Forelimb muscle (tissue), 1 donor: ENCODE results near the gene PIEZO2. TPM values are rescaled to one million over a fixed set of nuclear protein-coding genes. Genes with fewer than 3 reads are reported as not detected.
A peak's percentile ranks its signal among the peaks of the same experiment; 100 is the strongest.

Experiments used
- DNase-seq: peaks from one replicate; pipeline ENCODE4 v3.0.0-alpha.2; 2013; ENCODE audit warnings: low read depth
- polyA plus RNA-seq: library from polyadenylated mRNA; unstranded; fragments of 120-200 nt; gene quantifications from one replicate; pipeline ENCODE4 v1.2.1, GENCODE V29; 2013; ENCODE audit not compliant: insufficient read length

The PIEZO2 gene
- polyA plus RNA-seq, 1 donor = 31.0 TPM

DNA sequence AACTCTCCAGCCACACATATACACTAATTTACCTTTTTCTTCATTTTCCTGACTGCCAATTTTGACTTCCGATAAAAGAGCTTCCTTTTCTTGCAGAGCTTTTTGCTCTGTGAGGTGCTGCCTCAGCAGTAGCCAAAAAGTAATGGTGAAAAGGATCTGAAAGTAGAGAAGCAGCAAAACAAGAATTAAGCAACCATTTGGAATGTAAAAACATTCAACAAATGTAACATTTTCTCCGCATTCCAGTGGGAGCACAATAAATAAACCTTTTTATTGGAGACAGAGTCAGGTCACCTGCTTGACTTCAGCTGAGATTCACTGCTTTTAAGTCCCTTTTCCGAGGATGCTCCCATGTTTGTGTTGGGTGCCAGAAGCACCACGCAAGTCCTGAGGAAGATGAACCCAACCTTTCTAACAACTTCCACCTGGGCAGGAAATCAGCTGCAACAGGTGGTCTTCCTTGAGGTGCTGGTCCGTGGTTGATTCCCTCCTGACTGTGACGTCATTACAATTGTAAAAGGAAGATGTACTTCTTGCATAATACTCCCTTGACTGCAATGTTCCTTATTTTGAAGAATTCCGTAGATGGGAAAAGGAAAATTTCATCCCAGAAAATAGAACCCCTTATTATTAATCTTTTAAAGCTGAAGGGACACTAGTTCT, 358.1 kb downstream of the PIEZO2 start:
- DNase-seq = no peak

GRCh38 chr18:10789180-10789579, 360.2 kb downstream of the PIEZO2 start:
- no peak for DNase-seq

DNA sequence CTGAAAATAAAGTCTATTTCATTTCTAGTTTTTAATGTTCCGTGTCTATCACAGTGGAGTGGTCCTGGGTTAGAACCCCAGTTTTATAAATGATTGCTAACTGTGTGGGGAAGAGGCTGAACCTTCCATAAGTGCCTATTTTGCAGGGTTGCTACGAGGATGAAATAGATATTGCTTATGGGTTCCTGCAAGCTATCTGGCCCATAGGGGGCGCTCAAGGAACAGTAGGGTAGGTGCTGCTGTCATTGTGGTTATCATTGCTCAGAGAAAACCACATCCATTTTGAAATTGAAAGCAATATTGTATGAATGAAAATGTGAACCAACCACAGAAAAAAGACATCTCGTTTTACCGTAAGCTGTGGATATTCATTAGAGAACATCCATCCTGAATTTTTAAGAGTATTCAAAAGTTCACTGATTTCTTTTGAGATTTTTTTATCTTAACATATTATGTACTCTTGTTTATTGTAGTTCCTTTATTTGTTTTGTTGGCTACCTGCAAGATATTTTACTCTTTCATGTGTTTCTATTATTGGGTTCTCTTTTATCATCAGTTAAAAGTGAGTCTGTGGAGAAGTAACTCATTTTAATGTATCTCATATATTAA, 362.0 kb downstream of the PIEZO2 start:
- peak; percentile 43 for DNase-seq

DNA sequence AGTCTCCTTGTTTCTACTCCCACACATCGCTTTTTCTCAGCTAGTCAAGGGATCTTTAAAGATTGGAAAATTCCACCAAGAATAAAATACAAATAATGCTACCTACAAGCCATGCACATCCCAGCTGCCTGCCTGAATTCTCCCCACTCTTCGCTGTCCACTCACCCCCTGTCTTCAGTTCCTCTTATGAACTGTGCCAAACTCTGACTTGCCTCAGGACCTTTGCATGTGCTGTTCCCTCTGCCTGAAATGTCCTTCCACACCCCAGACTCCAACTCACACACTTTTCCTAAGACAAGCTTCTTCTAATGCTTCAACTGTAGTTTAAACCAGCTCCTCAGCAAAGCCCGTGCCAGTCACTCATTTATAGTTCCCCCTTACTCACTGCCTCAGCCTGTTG, 363.6 kb downstream of the PIEZO2 start:
- no peak for DNase-seq

DNA sequence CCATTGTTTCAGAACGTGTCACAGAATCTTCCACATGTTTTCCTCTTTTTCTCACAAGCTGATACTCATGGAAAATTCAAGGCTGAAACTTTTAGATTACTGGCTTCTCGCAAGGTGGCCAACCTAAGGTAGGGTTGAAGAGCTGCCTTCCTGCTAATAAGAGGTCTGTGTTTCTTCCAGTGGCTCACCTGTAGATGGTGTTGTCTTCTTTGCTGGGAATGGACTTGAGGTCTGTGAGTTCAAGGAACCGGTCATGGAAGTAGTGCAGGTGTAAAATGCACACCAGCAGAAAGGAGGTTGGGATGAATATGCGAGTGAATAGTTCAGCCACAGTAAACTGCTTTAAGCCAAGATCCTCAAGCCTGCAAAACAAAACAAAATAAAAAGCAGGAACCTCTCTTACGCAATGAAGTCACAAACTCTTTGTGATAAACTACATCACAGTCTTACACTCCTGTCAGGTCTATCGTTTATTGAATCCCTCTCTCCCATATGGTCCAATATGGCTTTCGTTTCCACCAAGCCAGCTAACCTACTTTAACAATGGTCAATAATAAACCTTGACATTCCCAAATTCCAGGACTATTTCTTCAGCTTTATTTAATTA, 364.7 kb downstream of the PIEZO2 start:
- no peak for DNase-seq

DNA sequence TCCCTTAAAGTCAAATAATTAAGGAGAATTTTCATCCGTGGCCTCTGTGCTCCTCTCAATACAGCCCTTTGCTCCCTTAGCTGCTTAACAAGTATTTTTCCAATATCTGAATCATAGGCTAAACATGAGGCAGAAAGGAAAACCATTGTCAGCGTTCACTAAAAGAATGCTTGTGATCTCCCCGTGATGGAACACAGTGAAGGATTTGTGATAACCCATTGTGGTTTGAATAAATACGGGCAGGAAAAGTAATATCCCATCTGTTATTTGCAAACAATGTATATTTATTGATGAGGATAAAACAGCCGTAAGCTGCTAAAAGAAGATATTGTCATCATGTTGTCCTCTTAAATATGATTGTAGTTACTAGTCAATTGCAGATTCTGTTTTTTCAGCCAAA, 365.4 kb downstream of the PIEZO2 start:
- DNase-seq = no peak

- peak; percentile 45 for DNase-seq
Measured at GRCh38 chr18:10776493-10776892, 372.9 kb downstream of the PIEZO2 start.

DNA sequence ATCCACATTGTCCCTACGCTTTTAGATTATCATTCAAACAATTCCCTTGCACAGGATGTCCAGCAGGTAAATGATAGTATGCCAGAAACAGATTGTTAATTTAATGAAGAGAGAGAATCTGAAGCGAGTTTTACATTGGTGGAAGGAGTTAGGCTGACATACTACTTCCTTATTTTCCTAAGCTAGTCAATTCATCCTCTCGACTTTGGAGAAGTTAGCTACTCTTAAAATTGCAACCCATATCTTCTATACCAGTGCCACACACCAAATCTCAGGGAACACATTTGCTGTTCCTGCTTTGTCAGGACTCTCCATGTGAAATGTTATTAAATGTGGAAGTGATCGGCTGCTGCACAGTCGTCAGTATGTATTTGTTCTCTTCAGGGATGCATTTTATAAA, 374.3 kb downstream of the PIEZO2 start:
- no peak for DNase-seq

DNA sequence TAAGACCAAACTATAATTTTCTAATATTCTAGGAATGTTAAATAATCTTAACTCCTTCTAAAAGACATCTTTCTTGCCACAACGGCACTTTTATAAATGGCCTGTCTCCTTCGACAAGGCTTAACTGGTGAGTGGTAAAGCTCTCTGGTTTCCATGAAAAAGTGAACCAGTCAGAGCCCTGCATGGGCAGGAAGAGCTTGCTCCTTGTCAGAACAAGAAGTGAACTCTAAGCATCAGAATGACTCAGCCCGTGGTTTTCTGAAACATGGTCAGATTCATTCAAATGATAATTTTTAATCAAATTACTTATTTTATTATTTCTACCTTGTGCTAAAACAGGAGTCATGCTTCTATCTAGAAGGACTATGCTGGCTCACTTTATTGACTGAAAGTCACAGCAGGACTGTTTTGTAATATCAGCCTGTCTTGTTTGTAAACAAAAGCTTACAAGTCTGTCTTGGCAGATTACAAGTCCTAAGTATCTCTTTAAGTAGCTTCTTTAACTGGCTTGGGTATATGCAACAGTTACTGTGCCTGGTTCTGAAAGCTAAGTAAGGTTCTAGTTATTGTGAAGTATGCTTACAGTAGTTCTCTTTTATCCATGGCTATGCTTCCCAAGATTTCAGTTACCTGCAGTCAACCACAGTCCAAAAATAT, 378.2 kb downstream of the PIEZO2 start:
- no peak for DNase-seq

DNA sequence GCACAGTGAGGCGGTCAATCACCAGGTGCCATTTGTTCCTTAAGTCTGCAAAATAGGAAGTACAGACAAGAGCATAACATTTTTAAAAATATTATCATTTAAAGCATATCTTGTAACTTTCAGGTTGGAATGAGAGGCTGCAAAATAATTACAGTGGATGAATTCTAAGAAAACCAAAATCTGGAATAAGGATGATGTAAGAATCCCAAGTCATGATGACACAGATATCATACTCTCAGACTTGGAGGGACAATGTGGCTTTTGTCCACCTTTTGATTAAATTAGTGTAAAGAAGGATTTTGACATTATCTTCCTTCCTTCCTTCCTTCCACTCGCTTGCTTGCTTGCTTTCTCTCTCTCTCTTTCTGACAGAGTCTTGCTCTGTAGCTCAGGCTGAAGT, 379.1 kb downstream of the PIEZO2 start:
- DNase-seq = no peak

DNA sequence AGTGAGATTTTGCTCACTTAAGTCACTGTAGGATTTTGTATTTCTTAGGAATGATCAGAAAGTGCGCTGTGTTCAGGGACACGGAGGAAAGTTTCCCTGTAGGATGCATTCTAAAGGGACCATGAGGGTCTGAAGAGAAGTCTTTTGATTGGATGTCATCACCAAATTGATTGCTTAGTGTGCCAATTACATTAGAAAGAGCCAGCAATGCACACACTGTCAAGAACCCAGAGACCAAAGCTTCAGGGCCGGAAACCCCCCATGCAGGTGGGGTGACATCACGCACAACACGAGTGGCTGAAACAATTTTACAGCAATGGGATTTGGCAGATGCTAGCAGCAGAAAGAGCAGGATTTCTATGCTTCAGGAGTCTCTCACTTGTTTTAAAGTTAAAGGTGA, 381.1 kb downstream of the PIEZO2 start:
- DNase-seq = no peak

DNA sequence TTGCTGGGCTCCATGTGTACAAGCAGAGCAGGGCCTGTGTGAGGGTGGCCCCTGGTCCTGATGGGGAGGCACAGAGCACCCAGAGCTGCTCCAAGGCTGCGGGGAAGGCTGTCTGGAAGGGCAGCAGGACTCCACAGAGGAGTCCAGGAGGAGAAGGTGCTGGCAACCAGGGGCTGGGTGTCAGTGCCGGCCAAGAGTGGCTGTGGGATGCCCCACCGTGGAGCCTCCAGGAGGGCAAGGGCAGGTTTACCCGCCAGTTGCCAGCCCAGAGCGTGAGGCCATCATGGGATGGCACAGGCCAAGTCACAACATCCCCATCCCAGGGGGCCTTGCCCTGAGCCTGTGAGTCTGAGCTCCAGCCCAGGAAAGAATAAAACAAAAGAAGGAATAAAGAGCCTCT, 381.7 kb downstream of the PIEZO2 start:
- no peak for DNase-seq

DNA sequence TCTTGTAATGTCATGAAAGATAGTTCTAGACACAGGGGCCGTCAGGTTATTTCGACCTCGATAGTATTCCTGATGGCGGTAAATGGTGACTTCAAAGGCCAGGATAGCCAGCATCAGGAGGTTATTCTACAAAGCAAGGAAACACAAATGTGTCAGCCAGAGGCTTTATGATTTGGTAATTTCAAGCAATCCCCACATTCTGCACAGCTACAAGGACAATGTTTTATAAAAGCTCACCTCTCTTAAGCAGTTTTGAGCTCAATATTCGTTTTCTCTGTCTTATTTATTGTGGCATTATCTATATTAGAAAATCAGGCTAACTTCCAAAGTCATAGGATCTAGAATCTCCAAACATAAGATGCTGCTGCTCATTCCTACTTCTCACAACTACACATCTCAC, 388.4 kb downstream of the PIEZO2 start:
- DNase-seq = no peak

GRCh38 chr18:10759241-10759640, 390.1 kb downstream of the PIEZO2 start:
- no peak for DNase-seq

GRCh38 chr18:10757946-10758345, 391.4 kb downstream of the PIEZO2 start:
- DNase-seq = no peak

- DNase-seq = no peak
Measured at GRCh38 chr18:10757349-10757748, 392.0 kb downstream of the PIEZO2 start.

- DNase-seq = no peak
Measured at GRCh38 chr18:10755855-10756254, 393.5 kb downstream of the PIEZO2 start.

DNA sequence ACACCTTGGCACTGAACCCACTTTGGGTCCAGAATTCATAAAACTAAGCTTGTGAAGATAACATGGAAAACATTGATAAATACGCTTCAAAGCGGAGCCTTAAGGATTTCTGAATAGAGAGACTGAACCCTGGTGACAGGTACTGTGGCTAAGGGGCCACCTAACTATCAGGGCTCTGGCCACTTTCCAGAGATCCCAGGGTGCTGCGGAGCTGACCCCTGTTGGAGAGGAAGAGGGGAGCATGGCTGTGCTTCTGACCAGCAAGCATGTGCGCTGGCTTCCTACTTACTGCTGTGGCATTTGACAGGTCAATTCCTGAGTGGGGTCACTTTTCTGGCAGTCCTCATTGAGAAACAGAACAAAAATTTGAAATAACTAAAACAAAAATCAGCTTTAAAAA, 395.2 kb downstream of the PIEZO2 start:
- DNase-seq = no peak

DNA sequence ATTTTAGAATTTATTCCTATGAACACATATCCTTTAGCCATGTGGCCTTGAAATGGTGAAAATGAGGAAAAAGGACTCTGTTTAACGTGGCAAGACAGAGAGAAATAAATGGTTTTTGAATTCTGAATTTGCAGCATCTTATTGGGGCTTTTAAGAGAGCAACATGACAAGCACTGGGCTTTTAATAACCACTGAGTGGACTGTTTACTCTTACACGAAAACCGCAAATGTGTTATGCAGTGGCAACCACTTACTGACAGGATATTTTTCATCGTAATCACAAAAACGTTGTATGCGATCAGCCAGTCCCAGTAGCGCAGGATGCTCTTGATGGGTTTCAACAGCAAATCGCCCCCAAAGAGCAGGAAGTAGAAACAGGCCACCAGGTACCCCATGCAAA, 397.0 kb downstream of the PIEZO2 start:
- no peak for DNase-seq

DNA sequence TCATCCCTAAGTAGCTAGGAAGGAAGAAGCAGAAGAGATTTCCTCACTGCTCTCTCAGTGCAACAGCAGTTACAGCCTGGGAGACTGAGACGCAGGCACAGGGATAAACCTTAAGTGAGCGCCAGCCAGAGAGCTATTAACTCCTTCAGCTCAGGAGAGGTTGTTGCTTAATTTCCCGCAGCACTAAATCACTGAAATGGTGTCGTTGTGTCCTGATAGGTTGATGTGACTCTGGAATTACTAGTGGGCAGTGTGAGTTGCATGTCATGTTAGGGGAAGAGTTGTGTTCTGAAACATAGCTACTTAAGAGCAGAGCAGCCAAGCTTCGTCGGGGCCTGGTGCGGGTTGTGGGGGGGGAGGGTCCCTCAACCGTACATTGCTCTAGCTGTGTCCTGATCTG, 397.7 kb downstream of the PIEZO2 start:
- no peak for DNase-seq

DNA sequence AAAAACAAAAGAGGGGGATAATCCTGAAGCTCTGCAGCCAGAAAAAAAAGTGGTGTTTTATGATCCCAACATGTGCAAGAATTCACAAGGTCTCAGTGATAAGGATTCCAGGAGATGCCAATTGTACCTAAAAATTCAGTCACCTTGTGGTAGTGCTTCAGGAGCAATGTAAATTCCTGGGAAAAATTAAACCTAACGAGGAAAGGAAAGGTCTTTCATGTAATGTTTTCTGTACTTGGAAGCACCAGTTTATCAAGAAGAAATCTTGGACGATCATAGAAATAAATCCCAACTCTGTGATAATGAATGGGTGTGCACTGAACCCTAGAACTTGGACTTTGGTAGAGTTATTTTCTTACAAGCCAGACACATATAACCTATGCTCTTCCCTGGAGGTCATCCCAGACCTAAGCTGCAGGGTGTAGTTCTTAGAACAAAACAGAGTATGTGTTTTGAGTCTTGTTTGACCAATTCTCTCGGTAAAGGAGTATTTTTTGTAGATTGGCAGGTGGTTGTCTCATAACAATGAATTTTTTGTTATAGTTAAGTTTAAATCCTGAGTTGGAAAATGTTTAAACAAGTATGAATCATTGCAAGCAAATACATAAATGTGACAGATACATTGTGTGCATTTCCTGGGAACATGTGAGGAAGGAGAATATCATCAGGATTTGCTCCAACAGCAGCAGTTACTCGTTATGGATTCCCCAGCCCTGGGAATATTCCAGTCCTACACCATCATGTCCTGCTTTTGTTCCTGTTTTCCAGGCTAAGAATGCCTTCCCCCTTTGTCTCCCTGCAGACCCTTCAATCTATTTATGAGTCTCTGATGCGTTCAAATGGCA, 399.0 kb downstream of the PIEZO2 start:
- no peak for DNase-seq

DNA sequence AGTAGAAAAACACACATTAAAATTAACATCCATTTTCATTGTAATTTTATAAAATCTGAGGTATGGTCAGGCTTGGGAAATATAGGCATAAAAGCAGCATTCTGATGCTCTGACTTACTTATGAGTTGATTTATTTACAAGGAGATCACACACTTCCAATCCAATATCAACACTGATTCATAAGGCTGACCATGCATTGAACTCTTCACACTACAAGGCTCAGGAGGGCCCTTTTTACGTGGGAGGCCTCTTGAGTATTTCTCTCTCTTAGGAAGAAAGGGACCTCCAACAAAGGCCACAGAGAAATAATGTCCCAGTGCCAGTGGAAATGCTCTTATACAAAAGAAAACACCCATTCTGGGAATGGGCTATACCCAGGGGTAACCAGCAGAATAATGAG, 400.7 kb downstream of the PIEZO2 start:
- DNase-seq = no peak
